Measurements from ENCODE around the gene SOAT2.

DNA sequence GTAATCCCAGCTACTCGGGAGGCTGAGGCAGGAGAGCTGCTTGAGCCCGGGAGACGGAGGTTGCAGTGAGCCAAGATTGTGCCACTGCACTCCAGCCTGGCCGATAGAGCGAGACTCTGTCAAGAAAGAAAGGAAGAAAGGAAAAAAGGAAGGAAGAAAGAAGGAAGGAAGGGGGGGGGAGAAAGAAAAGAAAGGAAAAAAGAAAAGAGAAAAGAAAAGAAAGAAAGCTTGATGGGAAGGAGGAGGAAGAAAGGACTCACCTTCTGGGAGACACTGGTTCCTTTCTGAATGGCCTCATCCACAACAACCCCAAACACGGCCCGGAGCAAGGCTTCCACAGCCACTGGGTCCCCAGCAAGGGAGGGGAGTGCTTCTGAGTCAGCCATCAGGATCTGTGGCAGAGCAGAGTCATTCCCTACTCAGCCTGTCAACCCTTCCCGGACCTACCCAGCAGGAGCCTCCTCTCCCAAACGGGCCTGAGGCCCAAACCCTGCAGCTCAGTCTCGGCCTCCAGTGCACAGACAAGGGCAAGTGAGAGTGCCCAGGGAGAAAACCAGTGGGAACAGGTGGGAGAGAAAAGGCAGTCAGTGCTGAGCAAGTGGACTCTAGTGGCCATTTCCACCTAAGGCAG is 69.9 kb downstream of the SOAT2 start:
- TF ChIP-seq CHD2 (IDR thresholded peaks at IDR 0.05; ENCODE audit: low read length, partially characterized antibody), result no peak
- TF ChIP-seq, protein P1, sequence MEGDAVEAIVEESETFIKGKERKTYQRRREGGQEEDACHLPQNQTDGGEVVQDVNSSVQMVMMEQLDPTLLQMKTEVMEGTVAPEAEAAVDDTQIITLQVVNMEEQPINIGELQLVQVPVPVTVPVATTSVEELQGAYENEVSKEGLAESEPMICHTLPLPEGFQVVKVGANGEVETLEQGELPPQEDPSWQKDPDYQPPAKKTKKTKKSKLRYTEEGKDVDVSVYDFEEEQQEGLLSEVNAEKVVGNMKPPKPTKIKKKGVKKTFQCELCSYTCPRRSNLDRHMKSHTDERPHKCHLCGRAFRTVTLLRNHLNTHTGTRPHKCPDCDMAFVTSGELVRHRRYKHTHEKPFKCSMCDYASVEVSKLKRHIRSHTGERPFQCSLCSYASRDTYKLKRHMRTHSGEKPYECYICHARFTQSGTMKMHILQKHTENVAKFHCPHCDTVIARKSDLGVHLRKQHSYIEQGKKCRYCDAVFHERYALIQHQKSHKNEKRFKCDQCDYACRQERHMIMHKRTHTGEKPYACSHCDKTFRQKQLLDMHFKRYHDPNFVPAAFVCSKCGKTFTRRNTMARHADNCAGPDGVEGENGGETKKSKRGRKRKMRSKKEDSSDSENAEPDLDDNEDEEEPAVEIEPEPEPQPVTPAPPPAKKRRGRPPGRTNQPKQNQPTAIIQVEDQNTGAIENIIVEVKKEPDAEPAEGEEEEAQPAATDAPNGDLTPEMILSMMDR (IDR thresholded peaks at IDR 0.05), result no peak
- no peak for TF ChIP-seq RAD21 (conservative IDR thresholded peaks at IDR 0.05 in 1 of 2, IDR thresholded peaks at IDR 0.05 in 1 of 2)
- TF ChIP-seq, protein P2, sequence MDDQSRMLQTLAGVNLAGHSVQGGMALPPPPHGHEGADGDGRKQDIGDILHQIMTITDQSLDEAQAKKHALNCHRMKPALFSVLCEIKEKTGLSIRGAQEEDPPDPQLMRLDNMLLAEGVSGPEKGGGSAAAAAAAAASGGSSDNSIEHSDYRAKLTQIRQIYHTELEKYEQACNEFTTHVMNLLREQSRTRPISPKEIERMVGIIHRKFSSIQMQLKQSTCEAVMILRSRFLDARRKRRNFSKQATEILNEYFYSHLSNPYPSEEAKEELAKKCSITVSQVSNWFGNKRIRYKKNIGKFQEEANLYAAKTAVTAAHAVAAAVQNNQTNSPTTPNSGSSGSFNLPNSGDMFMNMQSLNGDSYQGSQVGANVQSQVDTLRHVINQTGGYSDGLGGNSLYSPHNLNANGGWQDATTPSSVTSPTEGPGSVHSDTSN (IDR thresholded peaks at IDR 0.05), result no peak
- TF ChIP-seq, protein P3, sequence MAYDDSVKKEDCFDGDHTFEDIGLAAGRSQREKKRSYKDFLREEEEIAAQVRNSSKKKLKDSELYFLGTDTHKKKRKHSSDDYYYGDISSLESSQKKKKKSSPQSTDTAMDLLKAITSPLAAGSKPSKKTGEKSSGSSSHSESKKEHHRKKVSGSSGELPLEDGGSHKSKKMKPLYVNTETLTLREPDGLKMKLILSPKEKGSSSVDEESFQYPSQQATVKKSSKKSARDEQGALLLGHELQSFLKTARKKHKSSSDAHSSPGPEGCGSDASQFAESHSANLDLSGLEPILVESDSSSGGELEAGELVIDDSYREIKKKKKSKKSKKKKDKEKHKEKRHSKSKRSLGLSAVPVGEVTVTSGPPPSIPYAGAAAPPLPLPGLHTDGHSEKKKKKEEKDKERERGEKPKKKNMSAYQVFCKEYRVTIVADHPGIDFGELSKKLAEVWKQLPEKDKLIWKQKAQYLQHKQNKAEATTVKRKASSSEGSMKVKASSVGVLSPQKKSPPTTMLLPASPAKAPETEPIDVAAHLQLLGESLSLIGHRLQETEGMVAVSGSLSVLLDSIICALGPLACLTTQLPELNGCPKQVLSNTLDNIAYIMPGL (CRISPR knock-in tag; IDR thresholded peaks at IDR 0.05; ENCODE audit: borderline replicate concordance), result no peak
